DND-41 (cell line): ENCODE results near the gene ETFA.

Experiments used
- EZH2 ChIP-seq: IDR thresholded peaks from 3 replicates; pipeline ENCODE4 v1.6.1; 2012; ENCODE audit warnings: borderline replicate concordance, low read depth, mild to moderate bottlenecking, moderate library complexity, low read length, inconsistent platforms; ENCODE audit not compliant: severe bottlenecking
- TF ChIP-seq, protein P1 (sequence below): IDR thresholded peaks from 2 replicates; pipeline ENCODE4 v1.5.1; 2012; ENCODE audit warnings: borderline replicate concordance, low read length, moderate library complexity, mild to moderate bottlenecking; ENCODE audit not compliant: poor library complexity, severe bottlenecking; ENCODE audit errors: extremely low read depth

DNA sequence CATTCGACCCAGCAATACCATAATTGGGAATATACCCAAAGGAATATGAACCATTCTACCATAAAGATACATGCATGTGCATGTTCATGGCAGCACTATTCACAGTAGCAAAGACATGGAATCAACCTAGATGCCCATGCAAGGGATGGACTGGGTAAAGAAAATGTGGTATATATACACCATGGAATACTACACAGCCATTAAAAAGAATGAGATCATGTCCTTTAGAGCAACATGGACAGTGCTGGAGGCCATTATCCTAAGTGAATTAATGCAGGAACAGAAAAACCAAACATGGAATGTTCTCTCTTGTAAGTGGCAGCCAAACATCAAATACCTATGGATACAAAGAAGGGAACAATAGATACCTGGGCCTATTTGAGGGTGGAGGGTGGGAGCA lies 7.4 kb downstream of the ETFA start:
- TF ChIP-seq, protein P1, sequence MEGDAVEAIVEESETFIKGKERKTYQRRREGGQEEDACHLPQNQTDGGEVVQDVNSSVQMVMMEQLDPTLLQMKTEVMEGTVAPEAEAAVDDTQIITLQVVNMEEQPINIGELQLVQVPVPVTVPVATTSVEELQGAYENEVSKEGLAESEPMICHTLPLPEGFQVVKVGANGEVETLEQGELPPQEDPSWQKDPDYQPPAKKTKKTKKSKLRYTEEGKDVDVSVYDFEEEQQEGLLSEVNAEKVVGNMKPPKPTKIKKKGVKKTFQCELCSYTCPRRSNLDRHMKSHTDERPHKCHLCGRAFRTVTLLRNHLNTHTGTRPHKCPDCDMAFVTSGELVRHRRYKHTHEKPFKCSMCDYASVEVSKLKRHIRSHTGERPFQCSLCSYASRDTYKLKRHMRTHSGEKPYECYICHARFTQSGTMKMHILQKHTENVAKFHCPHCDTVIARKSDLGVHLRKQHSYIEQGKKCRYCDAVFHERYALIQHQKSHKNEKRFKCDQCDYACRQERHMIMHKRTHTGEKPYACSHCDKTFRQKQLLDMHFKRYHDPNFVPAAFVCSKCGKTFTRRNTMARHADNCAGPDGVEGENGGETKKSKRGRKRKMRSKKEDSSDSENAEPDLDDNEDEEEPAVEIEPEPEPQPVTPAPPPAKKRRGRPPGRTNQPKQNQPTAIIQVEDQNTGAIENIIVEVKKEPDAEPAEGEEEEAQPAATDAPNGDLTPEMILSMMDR = no peak
- no peak for TF ChIP-seq EZH2
